Measurements from ENCODE around the gene TBC1D32.
"Not testable (repeated sequence)": the region's sequence is repeated elsewhere in the genome, so short reads cannot be mapped to it uniquely, and the experiment has no call there.

Gene TBC1D32

DNA sequence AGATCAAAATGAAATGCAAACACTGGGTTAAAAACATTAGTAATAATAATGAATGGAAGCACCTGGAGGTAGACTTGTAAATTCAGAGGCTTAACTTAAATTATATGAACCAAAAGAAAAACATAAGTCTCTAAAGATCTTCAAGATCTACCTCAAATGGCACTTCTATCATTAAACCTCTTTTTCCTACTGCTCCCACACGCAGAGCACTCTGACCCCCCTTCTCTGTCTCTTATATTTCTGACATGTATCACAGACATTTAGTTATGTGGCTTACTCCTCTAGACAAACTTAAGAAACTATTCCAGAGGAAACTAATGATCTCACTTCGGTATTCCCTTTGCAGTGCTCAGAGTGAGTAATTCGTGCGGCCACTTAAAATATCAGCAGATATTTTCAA, 1.1 kb downstream of the TBC1D32 start:
- no peak for DNase-seq (ENCODE audit: low spot score)

DNA sequence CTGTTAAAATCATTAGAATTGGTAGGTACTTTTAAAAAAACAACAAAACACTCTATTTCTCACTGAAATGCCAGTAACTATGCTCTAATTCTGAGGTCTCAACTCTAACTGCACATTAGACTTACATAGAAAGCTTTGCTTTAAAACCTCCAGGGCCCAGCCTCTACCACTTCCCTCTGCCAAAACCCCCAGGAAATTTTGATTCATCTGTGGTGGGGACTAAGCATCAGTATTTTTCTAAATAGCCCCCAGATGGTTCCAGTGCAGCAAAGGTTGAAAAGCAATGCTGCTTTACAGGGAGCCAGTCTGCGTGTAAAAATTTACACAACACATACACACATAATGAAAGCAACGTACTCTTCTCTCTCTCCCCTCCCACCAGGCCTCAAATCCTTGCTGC, 3.8 kb downstream of the TBC1D32 start:
- DNase-seq (ENCODE audit: low spot score): no peak

DNA sequence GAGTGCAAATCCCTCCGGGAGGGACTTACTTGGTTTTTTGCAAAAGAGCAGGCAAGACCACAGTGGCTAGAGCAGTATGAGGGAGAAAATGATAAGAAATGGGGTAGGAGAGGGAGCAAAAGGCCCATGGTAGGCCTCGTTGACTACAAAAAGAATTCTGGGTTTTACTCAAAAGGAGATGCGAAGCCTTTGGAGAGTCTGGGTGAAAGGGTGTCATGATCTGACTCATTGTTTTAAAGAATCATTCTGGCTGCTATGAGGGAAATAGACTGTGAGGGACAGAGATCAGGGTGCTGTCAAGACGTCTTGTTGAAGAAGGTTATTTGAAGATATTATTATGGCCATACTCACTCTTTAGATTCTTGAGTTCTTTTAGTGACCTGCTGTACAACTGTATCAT, 13.0 kb downstream of the TBC1D32 start:
- DNase-seq (ENCODE audit: low spot score): peak; percentile 66

DNA sequence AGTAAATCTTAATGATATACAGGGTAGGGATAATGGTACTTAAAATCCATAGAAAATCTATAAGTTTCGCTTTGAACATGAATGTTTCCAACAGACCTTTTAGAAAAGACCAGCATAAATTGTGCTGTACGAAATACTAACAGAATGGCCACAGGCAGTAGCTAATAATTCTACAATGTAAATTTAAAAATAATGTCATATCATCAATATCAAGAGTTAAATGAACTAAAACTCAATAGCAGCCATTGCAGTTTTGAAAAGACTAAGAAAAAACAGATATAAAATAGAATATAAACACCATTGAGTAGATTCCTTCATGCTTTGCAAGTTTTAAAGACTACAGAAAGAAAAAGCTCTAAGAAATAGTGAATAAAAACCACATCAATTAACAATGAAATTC, 14.7 kb downstream of the TBC1D32 start:
- DNase-seq (ENCODE audit: low spot score): no peak

DNA sequence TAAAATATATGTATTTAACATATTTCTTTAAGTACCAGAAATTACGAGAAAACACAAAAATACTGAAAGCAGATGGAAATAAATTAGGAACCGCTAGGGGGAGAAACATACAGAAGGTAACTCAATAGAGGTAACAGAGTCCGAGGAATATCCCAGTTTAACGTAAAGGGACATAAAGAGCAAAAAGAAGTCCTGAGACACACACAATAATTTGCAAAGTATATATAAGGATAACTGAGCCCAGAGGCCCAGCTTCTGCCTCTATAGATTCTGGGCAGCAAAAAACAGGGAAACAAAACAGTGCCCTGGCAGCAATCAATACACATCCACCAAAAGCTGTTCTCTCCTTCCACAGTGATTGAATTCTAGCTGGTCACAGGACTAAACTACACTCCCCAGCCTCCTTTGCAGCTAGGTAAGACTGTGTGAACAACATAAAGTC, 15.1 kb downstream of the TBC1D32 start:
- DNase-seq (ENCODE audit: low spot score): peak; percentile 7

DNA sequence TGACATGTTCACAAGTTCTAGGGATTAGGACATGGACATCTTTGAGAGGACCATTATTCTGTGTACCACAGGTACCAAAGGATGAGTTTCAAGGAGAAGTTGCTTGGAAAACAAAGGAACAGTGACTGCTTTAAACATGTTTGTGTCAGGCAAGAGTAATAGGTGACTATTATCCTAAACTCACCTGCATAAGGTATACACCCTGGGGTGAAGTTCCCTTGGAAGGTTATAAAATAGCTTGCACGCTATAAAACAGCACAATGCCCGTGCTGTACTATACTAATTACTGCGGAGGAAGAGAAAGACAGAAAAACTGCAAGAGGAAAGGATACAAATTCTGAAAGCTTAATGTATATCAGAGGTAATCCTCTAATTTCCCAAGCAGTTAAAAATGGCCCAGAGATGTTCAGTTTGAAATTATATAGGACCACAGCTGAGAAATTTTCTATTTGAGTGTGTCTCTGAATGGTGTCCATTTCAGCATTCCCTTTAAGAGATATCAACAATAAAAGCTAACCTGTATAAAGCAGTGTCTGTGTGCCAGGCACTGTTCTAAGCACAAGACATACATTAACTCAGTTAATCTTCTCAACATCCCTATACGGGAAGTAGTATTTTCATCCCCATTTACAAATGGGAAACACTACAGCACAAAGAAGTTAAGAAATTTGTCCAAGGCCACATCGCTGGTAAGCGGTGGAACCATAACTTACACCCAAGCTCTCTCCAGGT, 19.7 kb downstream of the TBC1D32 start:
- DNase-seq (ENCODE audit: low spot score): no peak

DNA sequence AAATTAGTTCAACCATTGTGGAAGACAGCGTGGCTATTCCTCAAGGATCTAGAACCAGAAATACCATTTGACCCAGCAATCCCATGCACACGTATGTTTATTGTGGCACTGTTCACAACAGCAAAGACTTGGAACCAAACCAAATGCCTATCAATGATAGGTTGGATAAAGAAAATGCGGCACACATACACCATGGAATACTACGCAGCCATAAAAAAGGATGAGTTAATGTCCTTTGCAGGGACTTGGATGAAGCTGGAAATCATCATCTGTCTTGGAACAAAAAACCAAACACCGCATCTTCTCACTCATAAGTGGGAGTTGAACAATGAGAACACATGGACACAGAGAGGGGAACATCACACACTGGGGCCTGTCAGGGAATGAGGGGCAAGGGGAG, 22.5 kb downstream of the TBC1D32 start:
- not testable (repeated sequence) for DNase-seq (ENCODE audit: low spot score)

DNA sequence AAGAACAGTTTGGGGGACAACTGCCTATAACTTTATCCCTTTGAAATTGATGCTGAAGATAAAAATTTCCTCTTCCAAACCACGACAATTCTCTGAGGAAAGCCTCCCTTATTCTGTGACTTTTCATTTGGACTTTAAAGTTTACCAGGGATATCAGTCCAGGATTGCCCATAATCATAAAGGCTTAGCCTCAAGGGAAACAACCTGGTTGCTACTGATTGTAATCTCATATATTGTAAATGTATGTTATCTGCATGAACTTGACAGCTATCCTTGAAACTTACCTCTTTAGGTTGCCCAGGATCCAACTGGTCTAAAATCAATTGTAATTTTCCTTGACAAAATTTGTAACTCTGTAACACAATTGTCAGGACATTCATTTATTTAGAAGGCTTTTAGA, 23.8 kb downstream of the TBC1D32 start:
- no peak for DNase-seq (ENCODE audit: low spot score)

DNA sequence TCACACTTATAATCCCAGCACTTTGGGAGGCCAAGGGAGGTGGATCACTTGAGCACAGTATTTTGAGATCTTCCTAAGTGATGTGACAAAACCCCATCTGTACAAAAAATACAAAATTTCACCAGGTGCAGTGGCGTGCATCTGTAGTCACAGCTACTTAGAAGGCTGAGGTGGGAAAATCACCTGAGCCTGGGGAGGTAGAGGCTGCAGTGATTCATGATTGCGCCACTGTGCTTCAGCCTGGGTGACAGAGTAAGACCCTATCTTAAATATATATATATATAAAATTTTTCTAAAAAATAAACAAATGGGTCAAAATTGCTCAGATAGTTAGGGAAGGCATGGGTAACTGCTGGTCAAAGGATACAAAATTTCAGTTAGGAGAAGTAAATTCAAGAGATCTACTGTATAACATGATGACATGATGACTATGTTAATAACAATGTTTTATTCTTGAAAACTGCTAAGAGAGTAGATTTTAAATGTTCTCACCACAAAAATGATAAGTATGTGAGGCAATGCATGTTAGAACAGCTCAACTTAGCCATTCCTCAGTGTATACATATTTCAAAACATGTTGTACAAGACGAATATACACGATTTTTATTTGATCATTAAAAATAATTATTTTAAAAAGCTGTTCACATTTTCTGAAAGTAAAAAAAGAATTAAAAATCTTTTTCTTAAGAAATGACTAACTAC, 24.4 kb downstream of the TBC1D32 start:
- DNase-seq (ENCODE audit: low spot score): no peak

DNA sequence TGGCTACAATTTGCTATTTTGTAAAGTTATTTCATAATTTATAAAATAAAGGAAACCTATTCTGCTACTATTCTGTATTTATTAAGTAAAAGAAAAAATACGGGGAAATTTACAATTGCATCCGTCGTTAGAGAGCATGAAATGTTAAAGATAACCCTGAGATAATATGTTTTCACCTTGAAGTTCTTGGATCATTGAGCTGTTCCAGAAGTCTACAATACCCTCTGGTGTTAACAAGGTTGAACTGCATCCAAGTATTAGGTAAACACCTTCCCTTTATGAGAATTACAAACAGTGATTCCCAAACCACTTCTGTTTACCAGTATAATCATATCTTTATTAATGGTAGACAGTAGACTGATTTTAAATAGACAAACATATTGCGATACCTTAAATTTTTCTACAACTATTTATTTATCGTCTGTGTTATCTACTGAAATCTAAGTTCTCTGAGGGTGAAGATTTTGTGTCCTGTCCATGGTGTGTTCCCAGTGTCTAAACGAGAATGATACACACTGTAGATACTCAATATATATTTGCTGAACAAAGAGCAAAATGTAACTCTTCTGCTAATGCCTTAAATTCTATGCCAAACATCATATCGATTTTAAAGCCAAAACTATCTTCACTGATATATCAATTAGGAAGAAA, 28.2 kb downstream of the TBC1D32 start:
- DNase-seq (ENCODE audit: low spot score): peak; percentile 18

DNA sequence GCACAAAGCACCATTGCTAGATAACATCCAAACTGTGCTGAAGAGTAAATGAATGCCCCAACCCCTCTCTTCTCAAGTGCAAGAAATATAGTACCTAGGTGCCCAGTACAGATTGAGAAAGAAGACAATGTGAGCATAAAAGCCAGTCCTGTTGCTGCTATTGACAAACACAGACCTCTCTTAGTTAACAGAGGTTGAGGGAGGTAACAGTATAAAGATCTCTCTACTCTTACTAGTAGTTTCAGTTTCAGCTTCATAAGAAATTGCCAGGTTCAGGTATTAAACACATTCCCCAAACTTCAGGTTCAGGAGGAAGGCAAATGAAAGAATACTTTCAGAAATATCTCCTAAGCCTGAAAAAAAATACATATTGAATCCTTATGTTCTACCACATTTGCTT, 31.4 kb downstream of the TBC1D32 start:
- DNase-seq (ENCODE audit: low spot score): no peak

DNA sequence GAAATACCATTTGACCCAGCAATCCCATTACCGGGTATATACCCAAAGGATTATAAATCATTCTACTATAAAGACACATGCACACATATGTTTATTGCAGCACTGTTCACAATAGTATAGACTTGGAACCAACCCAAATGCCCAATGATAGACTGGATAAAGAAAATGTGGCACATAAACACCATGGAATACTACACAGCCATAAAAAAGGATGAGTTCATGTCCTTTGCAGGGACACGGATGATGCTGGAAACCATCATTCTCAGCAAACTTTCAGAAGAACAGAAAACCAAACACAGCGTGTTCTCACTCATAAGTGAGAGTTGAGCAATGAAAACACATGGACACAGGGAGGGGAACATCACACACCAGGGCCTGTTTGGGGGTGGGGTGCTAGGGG, 33.1 kb downstream of the TBC1D32 start:
- DNase-seq (ENCODE audit: low spot score): not testable (repeated sequence)

DNA sequence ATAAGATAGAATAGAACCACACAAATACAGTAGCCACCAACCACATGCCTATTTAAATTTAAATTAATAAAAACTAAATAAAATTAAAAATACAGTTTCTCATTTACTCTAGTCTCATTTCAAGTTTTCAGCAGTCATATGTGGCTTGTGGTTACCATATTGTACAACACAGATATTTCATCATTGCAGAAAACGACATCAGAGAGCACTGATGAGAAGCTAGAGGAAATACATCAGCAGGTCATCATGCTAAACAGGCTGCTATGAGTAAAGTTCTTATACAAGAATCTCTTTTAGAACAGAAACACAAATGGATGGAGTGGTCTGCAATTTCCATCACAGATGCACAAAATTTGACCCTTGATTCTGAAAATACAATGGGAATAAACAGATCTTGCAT, 36.6 kb downstream of the TBC1D32 start:
- DNase-seq (ENCODE audit: low spot score): peak; percentile 1

DNA sequence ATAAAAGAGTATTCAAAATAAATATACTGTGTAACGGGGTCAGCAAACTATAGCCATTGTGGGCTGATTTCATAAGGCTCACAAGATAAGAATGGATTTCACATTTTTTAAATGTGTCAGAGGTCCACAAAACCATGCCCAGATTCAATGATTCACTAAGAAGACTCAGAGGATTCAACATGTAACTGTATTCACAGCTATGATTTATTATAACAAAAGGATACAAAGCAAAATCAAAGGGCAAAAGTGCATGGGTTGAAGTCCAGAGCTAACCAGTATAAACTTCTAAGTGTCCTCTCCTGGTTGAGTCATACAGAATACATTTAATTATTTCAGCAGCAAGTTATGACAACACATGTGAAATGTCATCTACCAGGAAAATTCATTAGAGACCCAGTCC, 49.2 kb downstream of the TBC1D32 start:
- DNase-seq (ENCODE audit: low spot score): no peak

DNA sequence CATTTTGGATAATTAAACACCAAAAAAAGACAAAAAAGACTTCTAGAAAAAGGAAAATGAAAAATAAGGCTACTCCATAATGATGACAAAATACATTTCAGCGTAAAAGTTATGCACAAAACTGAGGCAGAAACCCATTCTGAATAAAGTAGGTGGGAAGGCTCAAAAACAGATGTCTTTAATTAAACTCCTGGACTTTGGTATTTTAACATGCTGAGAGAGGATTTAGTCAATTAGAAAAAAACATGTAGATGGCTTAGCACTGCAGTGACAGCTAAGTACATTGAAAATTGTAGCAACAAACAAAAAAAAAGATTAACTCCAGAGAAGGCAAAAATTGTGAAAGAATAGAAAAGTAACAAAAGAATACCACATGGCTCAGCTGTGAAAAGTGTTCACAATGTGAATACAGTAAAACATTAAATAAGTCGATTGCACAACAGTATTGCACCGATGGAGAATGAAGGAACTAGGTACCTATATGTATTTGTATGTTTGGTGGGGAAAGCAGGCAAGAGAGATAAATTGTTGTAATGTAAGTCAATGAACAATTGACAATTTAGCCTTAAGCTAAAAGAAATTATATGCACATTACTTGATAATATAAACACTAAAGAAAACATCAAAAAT, 59.5 kb downstream of the TBC1D32 start:
- no peak for DNase-seq (ENCODE audit: low spot score)

DNA sequence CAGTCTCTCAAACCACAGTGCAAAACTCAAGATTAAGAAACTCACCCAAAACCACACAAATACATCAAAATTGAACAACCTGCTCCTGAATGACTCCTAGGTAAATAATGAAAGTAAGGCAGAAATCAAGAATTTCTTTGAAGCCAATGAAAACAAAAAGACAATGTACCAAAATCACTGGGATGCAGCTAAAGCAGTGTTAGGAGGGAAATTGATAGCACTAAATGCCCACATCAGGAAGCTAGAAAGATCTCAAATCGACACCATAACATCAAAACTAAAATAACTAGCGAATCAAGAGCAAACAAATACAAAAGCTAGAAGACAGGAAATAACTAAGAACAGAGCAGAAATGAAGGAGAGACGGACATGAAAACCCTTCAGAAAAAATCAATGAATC, 70.5 kb downstream of the TBC1D32 start:
- DNase-seq (ENCODE audit: low spot score): no peak

DNA sequence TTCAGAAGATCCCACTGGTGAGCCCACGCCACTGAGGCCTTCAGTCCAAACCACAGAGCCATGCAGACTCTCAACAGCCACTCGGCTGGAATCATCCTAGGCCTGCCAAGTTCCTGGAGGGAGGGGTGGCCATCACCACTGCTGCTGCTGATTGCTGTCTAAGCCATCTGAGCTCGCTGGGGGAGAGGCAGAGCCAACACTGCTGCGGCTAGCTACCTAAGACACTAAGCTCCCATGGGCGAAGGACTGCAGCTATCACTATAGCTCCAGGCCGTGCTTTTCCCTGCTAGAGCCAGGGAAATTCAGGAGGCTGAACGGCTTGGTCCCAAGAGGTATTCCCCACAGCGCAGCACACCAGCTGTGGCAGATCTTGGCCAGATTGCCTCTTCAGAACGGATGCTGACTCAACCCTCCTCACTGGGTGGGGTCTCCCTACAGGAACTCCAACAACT, 73.6 kb downstream of the TBC1D32 start:
- DNase-seq (ENCODE audit: low spot score): no peak

DNA sequence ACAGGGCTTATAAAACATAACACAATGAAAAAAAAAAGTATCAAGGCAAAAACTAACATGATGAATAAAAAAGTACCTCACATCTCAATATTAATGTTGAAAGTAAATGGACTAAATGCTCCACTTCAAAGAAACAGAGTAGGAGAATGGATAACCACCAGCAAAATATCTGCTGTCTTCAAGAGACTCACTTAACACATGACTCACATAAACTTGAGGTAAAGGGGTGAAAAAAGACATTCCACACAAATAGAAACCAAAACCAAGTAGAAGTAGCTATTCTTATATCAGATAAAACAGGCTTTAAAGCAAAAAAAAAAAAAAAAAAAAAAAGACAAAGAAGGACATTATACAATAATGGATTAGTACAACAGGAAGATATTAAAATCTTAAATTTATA, 86.9 kb downstream of the TBC1D32 start:
- peak; percentile 38 for DNase-seq (ENCODE audit: low spot score)

DNA sequence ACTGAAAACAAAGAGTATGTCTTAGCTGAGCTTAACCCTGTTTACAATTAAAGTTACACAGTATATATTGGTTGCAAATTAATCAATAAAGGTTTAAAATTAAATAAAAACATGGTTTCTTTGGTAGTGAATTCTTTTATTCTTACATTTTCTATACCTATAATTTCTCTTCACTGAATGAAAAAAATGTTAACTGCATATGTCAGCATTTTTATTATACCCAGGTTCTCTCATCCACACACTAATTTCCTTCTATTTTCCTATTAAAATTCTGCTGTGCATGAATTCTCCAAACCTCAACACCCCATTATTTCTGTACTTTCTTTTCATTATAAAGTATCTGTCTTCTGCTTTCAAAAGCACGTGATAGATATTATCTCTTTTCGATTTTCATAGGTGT, 91.9 kb downstream of the TBC1D32 start:
- no peak for DNase-seq (ENCODE audit: low spot score)

DNA sequence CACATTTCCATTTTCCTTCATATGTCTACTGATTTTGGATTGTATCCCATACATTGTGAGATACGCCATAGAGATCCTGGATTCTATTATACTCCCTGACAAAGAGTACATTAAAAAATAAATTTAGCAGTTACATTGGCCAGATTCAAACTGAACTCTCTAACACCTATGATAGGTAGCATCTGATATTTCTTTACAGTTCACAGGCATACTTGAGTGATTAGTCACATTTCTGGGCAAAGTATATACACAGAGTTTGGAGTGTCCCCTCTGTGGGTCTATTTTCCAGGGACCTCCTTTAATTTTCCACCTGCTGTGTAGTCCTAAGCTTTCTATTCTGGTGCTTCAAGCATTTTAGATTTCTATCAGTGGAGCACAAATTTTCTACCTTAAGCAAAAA, 96.4 kb downstream of the TBC1D32 start:
- DNase-seq (ENCODE audit: low spot score): no peak

DNA sequence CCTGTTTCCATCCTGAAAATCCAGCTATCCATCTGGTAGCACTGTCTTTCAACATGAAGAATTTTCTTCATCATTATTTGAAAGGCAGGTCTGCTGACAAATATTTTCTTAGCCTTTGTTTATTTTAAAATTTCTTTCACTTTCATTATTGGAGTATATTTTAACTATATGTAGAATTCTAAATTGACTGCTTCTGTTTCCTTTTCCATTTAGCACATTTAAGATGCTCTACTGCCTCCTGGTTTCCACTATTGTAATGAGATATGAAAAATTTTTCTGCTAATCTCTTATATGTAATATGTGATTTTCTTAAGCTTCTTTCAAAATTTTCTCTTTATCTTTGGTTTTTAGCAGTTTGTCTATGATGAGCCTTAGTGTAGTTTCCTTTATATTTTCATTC, 97.3 kb downstream of the TBC1D32 start:
- no peak for DNase-seq (ENCODE audit: low spot score)

DNA sequence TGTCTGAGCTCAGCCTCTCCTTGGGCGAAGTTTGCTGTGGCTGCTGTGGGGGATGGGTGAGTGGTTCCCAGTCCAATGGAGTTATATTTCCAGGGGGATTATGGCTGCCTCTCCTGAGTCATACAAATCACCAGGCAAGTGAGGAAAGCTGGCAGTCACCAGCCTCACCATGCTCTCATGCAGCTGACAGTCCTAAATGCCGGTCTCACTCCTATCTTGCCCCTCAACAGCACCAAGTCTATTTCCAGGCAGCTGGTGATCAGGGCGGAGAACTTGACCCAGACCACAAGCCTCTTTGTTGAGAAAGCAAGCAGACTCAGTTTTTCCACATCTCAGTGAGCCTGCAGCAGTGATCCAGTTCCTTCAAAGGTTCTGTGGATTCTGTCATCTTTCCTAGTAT, 98.9 kb downstream of the TBC1D32 start:
- DNase-seq (ENCODE audit: low spot score): no peak

DNA sequence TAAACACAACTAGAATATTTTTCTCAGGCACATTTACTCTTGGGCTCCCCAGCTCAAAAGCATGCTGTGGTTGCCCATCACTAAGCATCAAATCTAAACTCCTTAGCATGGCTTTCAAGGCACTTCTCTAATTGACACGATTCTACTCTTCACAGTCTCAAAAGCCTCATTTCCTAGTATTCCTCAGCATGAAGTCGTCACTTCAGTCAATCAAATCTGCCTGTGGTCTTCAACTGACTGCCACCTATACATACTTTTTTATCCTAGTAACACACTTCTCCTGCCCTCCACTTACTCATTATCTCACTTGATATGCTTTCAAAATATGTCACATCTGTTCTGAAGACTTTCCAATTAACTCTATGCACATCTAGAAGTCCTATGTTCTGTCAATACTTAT, 110.3 kb downstream of the TBC1D32 start:
- peak; percentile 51 for DNase-seq (ENCODE audit: low spot score)
